Neural progenitor cell (in vitro differentiated cells): Measurements from ENCODE around the gene B4GALNT2. TPM values are rescaled to one million over a fixed set of nuclear protein-coding genes. Genes with fewer than 3 reads are reported as not detected.
"Not testable (repeated sequence)": the region's sequence is repeated elsewhere in the genome, so short reads cannot be mapped to it uniquely, and the experiment has no call there.

Source experiments
- DNase-seq: peaks from one replicate; pipeline ENCODE4 v3.0.0-alpha.2; 2016; ENCODE audit warnings: low spot score
- H2AFZ ChIP-seq: fragments of 200-600 bp; sonication (generic); replicated peaks from 2 replicates; pipeline ENCODE4 v1.6.1; 2016; ENCODE audit warnings: antibody characterized with exemption
- H3F3A ChIP-seq: fragments of 200-600 bp; sonication (generic); 2 replicates; pipeline ENCODE4 v1.6.1; 2016; ENCODE audit warnings: antibody characterized with exemption, low read depth
- H3K27ac ChIP-seq: fragments of 200-600 bp; sonication (generic); 2 replicates; pipeline ENCODE4 v1.5.1; 2016; ENCODE audit warnings: mild to moderate bottlenecking
- H3K27me3 ChIP-seq: fragments of 200-600 bp; sonication (generic); 2 replicates; pipeline ENCODE4 v1.6.1; 2016; ENCODE audit warnings: mild to moderate bottlenecking, moderate library complexity
- H3K36me3 ChIP-seq: fragments of 200-600 bp; sonication (generic); 2 replicates; pipeline ENCODE4 v1.5.1; 2016
- H3K4me1 ChIP-seq: fragments of 200-600 bp; sonication (generic); 2 replicates; pipeline ENCODE4 v1.6.1; 2016; ENCODE audit warnings: mixed run types
- H3K4me2 ChIP-seq: fragments of 200-600 bp; sonication (generic); 2 replicates; pipeline ENCODE4 v1.6.1; 2016
- H3K4me3 ChIP-seq: fragments of 200-600 bp; sonication (generic); 2 replicates; pipeline ENCODE4 v1.5.1; 2016
- H3K79me2 ChIP-seq: fragments of 200-600 bp; sonication (generic); 2 replicates; pipeline ENCODE4 v1.6.1; 2016; ENCODE audit warnings: low read depth
- H3K9ac ChIP-seq: fragments of 200-600 bp; sonication (generic); 2 replicates; pipeline ENCODE4 v1.6.1; 2016
- H3K9me3 ChIP-seq: fragments of 200-600 bp; sonication (generic); 2 replicates; pipeline ENCODE4 v1.5.1; 2016; ENCODE audit warnings: low read depth
- H4K20me1 ChIP-seq: fragments of 200-600 bp; sonication (generic); 2 replicates; pipeline ENCODE4 v1.6.1; 2016; ENCODE audit warnings: low read depth
- H3K27ac Mint-ChIP-seq: 3 replicates; pipeline ENCODE4 v1.8.0; 2021; ENCODE audit warnings: mixed read lengths
- H3K27me3 Mint-ChIP-seq: 2 replicates; pipeline ENCODE4 v1.8.0; 2022; ENCODE audit warnings: low read depth, mild to moderate bottlenecking, inconsistent platforms, moderate library complexity, mixed read lengths; ENCODE audit not compliant: insufficient read depth
- H3K36me3 Mint-ChIP-seq: 3 replicates; pipeline ENCODE4 v1.8.0; 2021; ENCODE audit warnings: mixed read lengths
- H3K4me1 Mint-ChIP-seq: 3 replicates; pipeline ENCODE4 v1.8.0; 2021; ENCODE audit warnings: mixed read lengths
- H3K4me3 Mint-ChIP-seq: 3 replicates; pipeline ENCODE4 v1.8.0; 2021; ENCODE audit warnings: mild to moderate bottlenecking, moderate library complexity, mixed read lengths
- H3K9me3 Mint-ChIP-seq: 3 replicates; pipeline ENCODE4 v1.8.0; 2020; ENCODE audit warnings: mixed read lengths
- EZH2 ChIP-seq: fragments of 200-600 bp; sonication (generic); IDR thresholded peaks from 2 replicates; pipeline ENCODE4 v1.6.1; 2017; ENCODE audit warnings: antibody characterized with exemption, mild to moderate bottlenecking, moderate library complexity
- EZH2phosphoT487 ChIP-seq: fragments of 200-600 bp; sonication (generic); IDR thresholded peaks from 2 replicates; pipeline ENCODE4 v1.6.1; 2017; ENCODE audit warnings: antibody characterized with exemption
- total RNA-seq: library from RNA; depleted of rRNA; stranded (reverse); fragments of >200 nt; gene quantifications from 2 replicates; pipeline ENCODE4 v1.2.3, GENCODE V29; 2015; ENCODE audit warnings: low replicate concordance
- TF ChIP-seq, protein P1 (sequence below): fragments of 200-600 bp; sonication (generic); IDR thresholded peaks from 2 replicates; pipeline ENCODE4 v1.5.1; 2017; ENCODE audit warnings: antibody characterized with exemption, mild to moderate bottlenecking

Gene B4GALNT2
- total RNA-seq, 1 donor from 2014 or later: not detected

DNA sequence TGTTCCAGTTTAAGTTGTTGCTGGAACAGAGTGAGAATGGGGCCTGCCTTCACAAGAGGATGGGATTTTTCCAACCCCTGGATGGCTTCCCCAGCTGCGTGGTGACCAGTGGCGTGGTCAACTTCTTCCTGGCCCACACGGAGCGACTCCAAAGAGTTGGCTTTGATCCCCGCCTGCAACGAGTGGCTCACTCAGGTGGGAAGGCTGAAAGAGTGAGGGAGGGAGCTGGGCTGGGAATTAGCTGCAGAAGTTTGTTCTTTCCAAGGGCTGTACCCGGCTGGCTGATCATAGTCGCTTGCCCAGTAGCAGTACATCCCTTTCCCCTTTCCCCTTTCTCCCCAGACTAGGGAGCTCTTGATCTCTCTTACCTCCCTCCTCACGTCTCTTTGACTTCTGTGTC lies 36.1 kb downstream of the B4GALNT2 start:
- H3K36me3 ChIP-seq: no peaks in the 10 kb centered on the region
- Mint-ChIP-seq H3K4me3 (no peak overlapping the region), H3K27ac (no peak overlapping the region), H3K9me3 (peaks cover 7% of the 10 kb centered on the region), H3K27me3 (peaks cover 5% of the 10 kb centered on the region), H3K4me1 (no peaks in the 10 kb centered on the region), H3K36me3 (no peaks in the 10 kb centered on the region)
- H3K27ac ChIP-seq: no peak overlapping the region
- no peak overlapping the region for H2AFZ ChIP-seq
- H3K9me3 ChIP-seq: no peaks in the 10 kb centered on the region
- TF ChIP-seq EZH2 (no peak), EZH2phosphoT487 (no peak)
- TF ChIP-seq, protein P1, sequence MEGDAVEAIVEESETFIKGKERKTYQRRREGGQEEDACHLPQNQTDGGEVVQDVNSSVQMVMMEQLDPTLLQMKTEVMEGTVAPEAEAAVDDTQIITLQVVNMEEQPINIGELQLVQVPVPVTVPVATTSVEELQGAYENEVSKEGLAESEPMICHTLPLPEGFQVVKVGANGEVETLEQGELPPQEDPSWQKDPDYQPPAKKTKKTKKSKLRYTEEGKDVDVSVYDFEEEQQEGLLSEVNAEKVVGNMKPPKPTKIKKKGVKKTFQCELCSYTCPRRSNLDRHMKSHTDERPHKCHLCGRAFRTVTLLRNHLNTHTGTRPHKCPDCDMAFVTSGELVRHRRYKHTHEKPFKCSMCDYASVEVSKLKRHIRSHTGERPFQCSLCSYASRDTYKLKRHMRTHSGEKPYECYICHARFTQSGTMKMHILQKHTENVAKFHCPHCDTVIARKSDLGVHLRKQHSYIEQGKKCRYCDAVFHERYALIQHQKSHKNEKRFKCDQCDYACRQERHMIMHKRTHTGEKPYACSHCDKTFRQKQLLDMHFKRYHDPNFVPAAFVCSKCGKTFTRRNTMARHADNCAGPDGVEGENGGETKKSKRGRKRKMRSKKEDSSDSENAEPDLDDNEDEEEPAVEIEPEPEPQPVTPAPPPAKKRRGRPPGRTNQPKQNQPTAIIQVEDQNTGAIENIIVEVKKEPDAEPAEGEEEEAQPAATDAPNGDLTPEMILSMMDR: no peak
- DNase-seq: no peak
- no peaks in the 10 kb centered on the region for H3F3A ChIP-seq
- no peaks in the 10 kb centered on the region for H3K4me1 ChIP-seq
- H3K9ac ChIP-seq: no peak overlapping the region
- no peak overlapping the region for H3K4me3 ChIP-seq
- no peaks in the 10 kb centered on the region for H4K20me1 ChIP-seq
- peaks cover 4% of the 10 kb centered on the region for H3K27me3 ChIP-seq
- H3K79me2 ChIP-seq: no peaks in the 10 kb centered on the region
- H3K4me2 ChIP-seq: no peak overlapping the region

DNA sequence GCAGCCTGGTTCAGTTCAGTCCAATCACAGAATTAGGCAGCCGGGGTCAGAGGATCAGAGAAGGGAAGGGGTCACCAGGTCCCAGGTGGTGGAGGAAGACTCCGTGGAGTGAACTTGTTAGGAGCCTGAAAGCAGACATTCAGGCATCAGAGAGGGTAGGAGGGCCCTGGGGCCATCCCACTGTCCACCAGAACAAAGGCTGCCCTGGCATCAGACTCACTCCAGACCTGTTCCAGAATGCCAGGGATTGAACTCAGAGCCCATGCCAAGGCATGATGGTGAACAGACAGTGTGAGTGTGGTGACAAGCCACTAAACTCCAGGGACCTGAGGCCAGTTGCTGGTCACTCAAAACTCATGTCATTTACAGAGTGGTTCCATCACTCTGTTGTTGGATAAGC lies 37.6 kb downstream of the B4GALNT2 start:
- H3K4me1 ChIP-seq: no peaks in the 10 kb centered on the region
- H3K27ac ChIP-seq: no peak overlapping the region
- no peak overlapping the region for H3K4me2 ChIP-seq

GRCh38 chr17:49170711-49171110 lies 38.1 kb downstream of the B4GALNT2 start:
- H3K4me1 Mint-ChIP-seq, H3K27ac ChIP-seq, H3K27ac Mint-ChIP-seq, H2AFZ ChIP-seq, H3K4me3 Mint-ChIP-seq, DNase-seq, H3K9ac ChIP-seq, H3K36me3 ChIP-seq, H3K9me3 ChIP-seq, H3K27me3 ChIP-seq, H3K27me3 Mint-ChIP-seq, H4K20me1 ChIP-seq, H3F3A ChIP-seq, H3K4me1 ChIP-seq, H3K79me2 ChIP-seq, H3K36me3 Mint-ChIP-seq, H3K4me3 ChIP-seq, H3K4me2 ChIP-seq: not testable (repeated sequence)
- peaks cover 17% of the 10 kb centered on the region for H3K9me3 Mint-ChIP-seq

More for the DNA sequence above, 37.6 kb downstream of the B4GALNT2 start:
- no peak overlapping the region for H3K4me3 ChIP-seq
- peaks cover 12% of the 10 kb centered on the region for H3K9me3 Mint-ChIP-seq
- H3K36me3 Mint-ChIP-seq: no peaks in the 10 kb centered on the region
- H3K79me2 ChIP-seq: no peaks in the 10 kb centered on the region
- no peak overlapping the region for H3K9ac ChIP-seq
- H3K27ac Mint-ChIP-seq: no peak overlapping the region
- TF ChIP-seq EZH2 (no peak), EZH2phosphoT487 (no peak)
- TF ChIP-seq, protein P1: no peak
- H2AFZ ChIP-seq: no peak overlapping the region
- no peaks in the 10 kb centered on the region for H3K9me3 ChIP-seq
- peaks cover 5% of the 10 kb centered on the region for H3K27me3 Mint-ChIP-seq
- no peaks in the 10 kb centered on the region for H4K20me1 ChIP-seq
- H3F3A ChIP-seq: no peaks in the 10 kb centered on the region
- H3K27me3 ChIP-seq: peaks cover 4% of the 10 kb centered on the region
- DNase-seq: no peak
- H3K36me3 ChIP-seq: no peaks in the 10 kb centered on the region
- no peaks in the 10 kb centered on the region for H3K4me1 Mint-ChIP-seq
- no peak overlapping the region for H3K4me3 Mint-ChIP-seq

DNA sequence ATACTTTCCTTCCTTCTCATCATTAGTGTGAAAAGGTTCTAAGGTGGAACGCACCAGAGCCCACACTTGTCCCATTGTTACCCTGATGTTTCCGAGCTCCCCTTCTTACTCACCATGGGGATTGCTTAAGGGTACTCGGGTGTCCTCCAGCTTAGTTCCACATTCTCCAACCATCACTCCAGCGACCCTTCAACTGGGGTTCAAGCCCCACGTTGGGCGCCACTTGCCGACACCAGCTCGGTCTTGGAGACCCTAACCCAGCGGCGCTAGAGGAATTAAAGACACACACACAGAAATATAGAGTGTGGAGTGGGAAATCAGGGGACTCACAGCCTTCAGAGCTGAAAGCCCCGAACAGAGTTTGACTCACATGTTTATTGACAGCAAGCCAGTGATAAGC lies 43.4 kb downstream of the B4GALNT2 start:
- not testable (repeated sequence) for H3K27ac Mint-ChIP-seq

More for the DNA sequence above, 43.4 kb downstream of the B4GALNT2 start:
- not testable (repeated sequence) for H2AFZ ChIP-seq, H4K20me1 ChIP-seq, H3K27me3 ChIP-seq, H3F3A ChIP-seq, H3K9ac ChIP-seq, H3K27me3 Mint-ChIP-seq, H3K36me3 Mint-ChIP-seq, H3K4me3 ChIP-seq, H3K27ac ChIP-seq, H3K4me2 ChIP-seq, H3K4me1 Mint-ChIP-seq, H3K4me3 Mint-ChIP-seq, H3K36me3 ChIP-seq, H3K79me2 ChIP-seq, DNase-seq, H3K9me3 ChIP-seq, H3K4me1 ChIP-seq
- H3K9me3 Mint-ChIP-seq: peaks cover 33% of the 10 kb centered on the region
